GM18951 (cell line): ENCODE data around the gene PTPRF.
"Not testable (repeated sequence)": the region's sequence is repeated elsewhere in the genome, so short reads cannot be mapped to it uniquely, and the experiment has no call there.

Experiments used
- POLR2A ChIP-seq: IDR thresholded peaks from 4 replicates; pipeline ENCODE4 v1.6.1; 2011; ENCODE audit warnings: mild to moderate bottlenecking; ENCODE audit not compliant: insufficient read length, insufficient read depth; ENCODE audit errors: extremely low read depth
- in situ Hi-C: fragments of 300-500 bp; cut with MboI; formaldehyde crosslinking; loops from one replicate; pipeline ENCODE4 v1.12.0; 2022; ENCODE audit warnings: low sequenced_read_pairs, mixed read lengths, inconsistent platforms; ENCODE audit not compliant: unreplicated experiment

The PTPRF gene

DNA sequence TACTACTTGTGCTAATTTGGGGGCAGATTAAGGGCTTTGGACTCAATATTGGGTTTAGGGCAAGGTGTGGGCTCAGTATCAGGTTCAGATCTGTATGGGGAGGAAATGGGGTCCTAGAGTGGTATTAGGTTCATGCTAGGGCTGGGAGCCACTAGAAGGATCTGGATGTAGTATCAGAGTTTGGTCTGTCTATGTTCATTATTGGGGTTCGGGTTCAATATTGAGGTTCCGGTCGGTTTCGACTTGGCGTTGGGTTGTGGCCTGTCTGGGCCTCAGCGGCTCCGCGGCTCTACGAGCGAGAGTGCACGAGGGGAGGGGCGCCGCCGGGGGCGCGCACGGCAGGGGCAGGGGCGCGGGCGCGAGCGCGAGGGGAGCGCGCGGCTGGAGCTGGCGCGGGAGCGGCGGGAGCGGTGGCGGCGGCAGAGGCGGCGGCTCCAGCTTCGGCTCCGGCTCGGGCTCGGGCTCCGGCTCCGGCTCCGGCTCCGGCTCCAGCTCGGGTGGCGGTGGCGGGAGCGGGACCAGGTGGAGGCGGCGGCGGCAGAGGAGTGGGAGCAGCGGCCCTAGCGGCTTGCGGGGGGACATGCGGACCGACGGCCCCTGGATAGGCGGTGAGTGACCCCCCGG is at the start of gene PTPRF:
TSS of gene PTPRF (plus strand) at position 401 of the 624 bp plus-strand sequence. CDS start 14,193 bp downstream, outside the sequence.
- TF ChIP-seq POLR2A, result no peak
- in situ Hi-C loops, result loop anchor here (10.0 to 25.0 kb wide), 2 partner anchors 404 to 507 kb away; partner anchors contain the start of genes ARTN and SLC6A9

DNA sequence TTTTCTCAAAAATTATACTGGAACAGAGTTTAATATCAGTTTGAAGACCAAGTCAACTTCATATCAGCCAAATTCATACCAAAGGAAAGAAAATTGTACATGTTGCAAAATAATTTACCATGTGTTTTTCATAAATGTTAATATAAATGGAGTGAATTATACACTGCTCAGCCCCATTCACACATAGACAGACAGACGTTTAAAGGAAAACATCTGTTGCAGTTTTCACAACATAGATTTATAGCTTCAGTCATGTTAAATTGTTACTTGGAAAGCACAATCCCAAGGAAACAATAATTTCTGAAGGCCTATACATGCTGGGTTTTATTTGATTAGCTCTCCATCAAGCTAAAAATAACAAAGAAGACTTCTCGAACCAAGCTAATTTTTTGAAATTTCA is 49.2 kb upstream of the PTPRF start:
- in situ Hi-C loops, result no loop called here
- TF ChIP-seq POLR2A, result no peak

DNA sequence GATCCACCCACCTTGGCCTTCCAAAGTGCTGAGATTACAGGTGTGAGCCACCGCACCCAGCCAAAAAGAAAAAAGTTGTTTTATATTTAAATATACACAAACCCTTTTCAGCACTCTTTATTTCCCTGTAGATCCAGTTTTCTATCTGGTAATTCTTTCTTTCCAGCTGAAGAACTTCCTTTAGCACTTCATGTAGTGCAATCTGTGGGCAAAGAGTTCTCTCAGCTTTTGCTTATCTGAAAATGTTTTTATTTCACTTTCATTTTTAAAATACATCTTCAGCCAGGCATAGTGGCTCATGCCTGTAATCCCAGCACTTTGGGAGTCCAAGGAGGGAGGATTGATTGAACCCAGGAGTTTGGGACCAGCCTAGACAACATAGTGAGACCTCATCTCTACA is 48.5 kb upstream of the PTPRF start:
- TF ChIP-seq POLR2A, result no peak
- in situ Hi-C loops, result no loop called here

DNA sequence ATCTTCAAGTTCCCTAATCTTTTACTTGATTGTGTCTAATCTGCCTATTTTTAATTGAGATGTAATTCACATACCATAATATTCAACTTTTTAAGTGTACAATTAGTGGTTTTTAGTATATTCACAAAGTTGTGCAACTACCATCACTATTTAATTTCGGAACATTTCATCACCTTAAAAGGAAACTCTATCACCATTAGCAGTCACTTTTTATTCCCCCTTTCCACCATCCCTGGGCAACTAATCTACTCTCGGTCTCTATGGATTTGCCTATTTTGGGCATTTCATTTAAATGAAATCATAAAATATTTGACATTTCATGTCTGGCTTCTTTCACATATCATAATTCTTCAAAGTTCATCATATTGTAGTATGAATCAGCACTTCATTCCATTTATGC is 46.3 kb upstream of the PTPRF start:
- in situ Hi-C loops, result no loop called here
- TF ChIP-seq POLR2A, result no peak

DNA sequence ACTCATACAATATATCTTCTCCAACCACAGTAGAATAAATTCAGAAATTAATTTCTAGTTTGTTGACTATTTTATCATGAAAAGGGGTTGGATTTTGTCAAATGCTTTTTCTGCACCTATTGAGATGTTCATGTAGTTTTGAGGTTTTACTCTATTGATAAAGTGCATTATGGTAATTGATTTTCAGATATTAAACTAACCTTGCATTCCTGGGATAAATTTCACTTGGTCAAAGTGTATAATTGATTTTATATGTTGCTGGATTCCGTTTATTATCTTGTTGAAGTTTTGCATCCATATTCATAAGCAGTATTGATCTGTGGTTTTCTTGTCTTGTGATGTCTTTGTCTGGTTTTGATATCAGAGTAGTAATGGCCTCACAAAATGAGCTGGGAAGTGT is 42.5 kb upstream of the PTPRF start:
- in situ Hi-C loops, result no loop called here
- no peak for TF ChIP-seq POLR2A

DNA sequence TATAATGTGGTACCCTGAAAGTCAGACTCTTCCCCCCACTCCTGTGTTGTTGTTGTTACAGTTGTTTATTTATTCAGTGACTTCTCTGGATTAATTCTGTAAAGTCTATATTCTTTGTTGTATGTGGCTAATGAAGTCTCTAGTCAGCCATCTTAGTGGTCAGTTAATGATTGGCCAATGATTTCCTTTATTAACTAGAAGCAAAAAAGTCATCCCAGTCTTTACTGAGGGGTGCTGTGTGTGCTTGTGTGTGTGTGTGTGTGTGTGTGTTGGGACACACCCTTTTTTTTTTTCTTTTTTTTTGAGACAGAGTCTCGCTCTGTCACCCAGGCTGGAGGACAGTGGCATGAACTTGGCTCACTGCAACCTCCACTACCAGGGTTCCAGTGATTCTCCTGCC is 39.6 kb upstream of the PTPRF start:
- no peak for TF ChIP-seq POLR2A
- in situ Hi-C loops, result no loop called here

DNA sequence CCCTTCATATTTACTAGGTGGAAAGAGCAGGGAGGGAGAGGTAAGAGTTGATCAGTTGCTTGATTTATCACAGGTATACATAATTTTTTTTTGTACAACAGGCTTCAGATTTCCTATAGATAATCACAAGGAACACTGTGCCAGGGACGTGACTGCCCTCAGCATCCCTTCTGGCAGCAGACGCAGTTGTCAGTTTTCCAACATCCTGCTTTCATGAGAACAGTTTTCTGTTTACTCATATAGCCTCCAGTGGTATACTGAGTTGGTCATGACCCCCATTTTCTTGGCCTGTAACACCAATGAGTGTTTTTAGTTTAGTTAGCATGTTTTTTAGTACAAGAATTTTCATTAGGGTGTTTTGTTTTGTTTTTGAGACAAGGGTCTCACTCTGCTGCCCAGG is 37.9 kb upstream of the PTPRF start:
- TF ChIP-seq POLR2A, result no peak
- in situ Hi-C loops, result no loop called here

DNA sequence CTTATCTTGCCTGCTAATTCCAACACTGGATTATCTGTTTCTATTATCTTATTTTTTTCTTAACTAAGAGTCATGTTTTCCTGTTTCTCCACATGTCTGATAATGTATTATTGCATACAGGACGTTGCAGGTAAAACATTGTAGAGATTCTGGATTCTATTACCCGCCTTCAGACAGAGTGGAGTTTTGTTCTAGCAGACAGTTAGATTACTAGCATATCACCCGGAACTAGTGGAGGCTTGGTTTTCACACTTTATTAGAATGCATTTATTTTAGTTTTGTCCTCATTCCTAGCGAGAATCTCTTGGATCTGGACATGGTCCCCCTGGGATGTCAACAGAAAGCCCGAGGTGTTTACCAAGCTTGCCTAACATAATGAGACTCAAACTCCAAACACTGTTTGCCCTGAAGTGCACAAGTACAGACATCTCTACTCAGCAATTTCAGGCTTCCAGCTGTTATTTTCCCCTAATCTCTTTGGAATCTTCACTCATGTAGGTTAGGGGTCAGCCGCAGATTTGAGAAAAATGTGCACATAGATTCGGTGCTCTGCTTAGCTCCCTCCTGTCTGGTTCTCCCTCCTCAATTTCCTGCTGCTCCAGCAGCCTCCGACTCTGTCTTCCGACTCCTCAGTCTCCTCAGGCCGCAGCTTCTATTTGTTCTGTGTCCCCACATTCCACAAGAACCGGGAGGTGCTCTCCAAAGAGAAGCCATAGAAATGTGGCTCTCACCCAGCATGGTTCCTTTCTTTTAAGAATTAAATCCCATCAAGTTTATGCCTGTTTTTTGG is 36.8 kb upstream of the PTPRF start:
- in situ Hi-C loops, result no loop called here
- TF ChIP-seq POLR2A, result no peak

DNA sequence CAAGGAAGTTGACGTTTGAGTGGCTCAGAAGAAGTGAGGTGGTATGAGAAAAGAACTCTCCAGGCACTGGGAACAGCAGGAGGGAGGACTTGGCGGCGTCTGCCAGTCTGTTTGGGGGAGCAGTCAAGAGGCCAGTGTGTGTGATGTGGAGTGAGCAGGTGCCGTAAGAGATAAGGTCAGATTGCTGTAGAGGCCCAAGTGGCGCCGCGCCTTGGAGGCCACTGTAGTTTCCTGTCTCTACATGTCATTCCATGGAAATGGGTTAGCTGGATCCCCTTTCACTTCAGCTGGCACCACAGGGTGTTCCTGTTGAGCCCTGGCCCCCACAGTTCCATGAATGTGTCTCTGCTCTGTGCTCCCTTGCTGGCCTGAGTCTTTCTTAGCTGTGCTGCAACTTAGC is 35.5 kb upstream of the PTPRF start:
- in situ Hi-C loops, result no loop called here
- no peak for TF ChIP-seq POLR2A

DNA sequence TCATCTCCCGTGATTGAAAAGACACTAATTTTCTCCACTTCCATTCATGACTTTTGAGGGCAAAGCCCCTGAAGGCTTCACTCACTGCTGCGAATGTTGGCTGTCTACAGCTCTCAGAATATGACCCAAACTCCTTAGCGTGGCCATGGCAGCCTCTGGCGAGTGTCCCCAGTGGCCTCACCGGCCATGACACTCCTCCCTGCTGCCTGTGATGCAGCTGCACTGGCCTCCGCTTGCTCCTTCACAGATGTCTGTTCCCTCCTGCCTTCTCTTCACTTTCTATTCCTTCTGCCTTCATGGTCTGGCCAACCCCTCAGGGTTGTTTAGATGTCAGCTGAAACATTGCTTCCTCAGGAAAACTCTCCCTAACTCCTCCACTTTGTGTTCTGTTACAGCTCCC is 30.8 kb upstream of the PTPRF start:
- no peak for TF ChIP-seq POLR2A
- in situ Hi-C loops, result no loop called here

DNA sequence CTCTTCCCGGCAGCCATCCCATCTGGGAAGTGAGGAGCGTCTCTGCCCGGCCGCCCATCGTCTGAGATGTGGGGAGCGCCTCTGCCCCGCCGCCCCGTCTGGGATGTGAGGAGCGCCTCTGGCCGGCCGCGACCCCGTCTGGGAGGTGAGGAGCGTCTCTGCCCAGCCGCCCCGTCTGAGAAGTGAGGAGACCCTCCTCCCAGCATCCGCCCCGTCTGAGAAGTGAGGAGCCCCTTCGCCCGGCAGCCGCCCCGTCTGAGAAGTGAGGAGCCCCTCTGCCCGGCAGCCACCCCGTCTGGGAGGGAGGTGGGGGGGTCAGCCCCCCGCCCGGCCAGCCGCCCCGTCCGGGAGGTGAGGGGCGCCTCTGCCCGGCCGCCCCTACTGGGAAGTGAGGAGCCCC is 28.9 kb upstream of the PTPRF start:
- in situ Hi-C loops, result not testable (repeated sequence)

DNA sequence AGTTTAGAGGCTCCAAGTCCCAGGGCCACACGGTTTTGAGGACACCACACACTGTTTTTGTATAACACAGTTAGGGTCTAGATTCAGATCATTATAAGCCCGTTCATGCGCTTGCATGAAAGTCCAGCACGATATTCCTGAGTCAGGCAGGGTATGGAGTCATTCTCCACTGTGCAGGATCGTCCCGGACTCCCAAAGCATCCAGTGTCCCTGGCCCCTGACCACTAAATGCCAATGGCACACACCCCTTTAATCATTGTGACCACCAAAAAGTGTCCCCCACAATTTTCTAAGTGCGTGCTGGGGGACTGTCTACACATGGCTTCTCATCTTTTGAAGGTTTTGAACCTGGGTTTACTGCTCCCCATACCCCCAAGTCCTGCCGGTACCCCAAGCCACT is 27.1 kb upstream of the PTPRF start:
- in situ Hi-C loops, result no loop called here
- TF ChIP-seq POLR2A, result no peak

DNA sequence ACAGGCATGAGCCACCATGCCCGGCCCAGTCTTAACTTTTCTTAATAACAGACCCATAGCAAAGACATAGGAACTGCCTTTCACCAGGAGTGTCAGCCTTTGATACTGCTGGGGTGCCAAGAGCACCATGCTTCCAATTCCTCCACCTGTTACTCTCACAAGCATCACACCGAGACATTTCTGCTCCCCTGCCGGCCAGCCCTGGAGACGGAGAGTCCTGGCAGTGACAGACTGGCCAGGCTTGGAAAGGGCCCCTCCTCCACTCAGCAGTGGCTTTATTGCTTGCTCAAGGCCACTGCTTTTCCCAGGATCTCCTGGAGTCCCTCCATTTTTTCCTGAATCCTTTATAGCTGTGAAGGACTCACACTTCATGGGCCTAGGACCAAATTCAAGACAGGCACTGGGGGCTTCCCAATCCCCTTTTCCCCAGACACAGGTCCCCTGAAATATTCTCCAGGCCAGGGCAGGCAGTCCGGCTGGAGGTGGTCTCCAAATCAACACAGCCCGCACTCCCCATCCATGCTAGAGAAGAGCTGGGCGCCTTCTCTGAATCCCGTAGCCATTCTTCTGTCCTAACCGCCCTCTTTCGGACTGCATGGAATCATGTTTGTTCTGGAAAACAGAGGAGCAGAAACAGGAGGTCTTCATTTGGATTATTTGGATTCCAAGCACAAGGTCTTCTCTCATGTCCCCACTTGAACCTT is 25.5 kb upstream of the PTPRF start:
- in situ Hi-C loops, result no loop called here
- TF ChIP-seq POLR2A, result no peak

DNA sequence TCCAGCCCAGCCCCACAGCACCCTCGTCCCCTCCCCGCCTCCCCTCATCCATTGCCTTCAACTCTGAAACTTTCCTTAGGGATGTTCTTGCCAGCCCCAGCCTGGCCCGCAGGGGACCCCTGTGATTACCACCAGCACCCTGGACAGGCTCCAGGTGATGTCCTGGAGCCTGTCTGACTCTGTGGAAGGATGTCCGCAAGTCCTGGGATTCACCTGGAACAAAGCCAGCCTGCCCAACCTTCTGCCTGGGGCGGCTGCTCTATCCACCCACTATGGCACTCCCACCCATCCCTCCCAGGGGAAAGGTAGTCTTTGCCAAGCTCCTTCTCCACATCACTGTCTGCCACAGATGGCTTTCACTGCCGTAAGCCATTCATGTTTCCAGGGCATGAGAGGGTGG is 24.4 kb upstream of the PTPRF start:
- in situ Hi-C loops, result no loop called here
- TF ChIP-seq POLR2A, result no peak
